Sciatic nerve (tissue), 1 donor: ENCODE data around the gene ZNF726. TPM values are rescaled to one million over a fixed set of nuclear protein-coding genes. Genes with fewer than 3 reads are reported as not detected.

ENCODE experiments used
- total RNA-seq: library from RNA; stranded (reverse); fragmentation: NEBNext Ultra II Directional; extraction: Animal tissue kit (Norgen Biotek cat#: 25700); gene quantifications from one replicate; pipeline ENCODE4 v1.2.1, GENCODE V29; 2021
- donor health status: DM: no; HTN: no; CAD: no.

The ZNF726 gene
- total RNA-seq, 1 donor from 2014 or later, result 1.2 TPM

Other genes starting within 250 kb of the ZNF726 start
- gene ZNF675, start 227.7 kb upstream of the ZNF726 start, total RNA-seq, result 10.2 TPM
- 1.8 TPM for gene ZNF681, start 156.0 kb upstream of the ZNF726 start, total RNA-seq
- gene ZNF254, start 172.3 kb downstream of the ZNF726 start, total RNA-seq, result 22.2 TPM